Neural progenitor cell (in vitro differentiated cells): ENCODE data around the gene ERVFRD-1. TPM values are rescaled to one million over a fixed set of nuclear protein-coding genes. Genes with fewer than 3 reads are reported as not detected.

Experiments used
- DNase-seq: peaks from one replicate; pipeline ENCODE4 v3.0.0-alpha.2; 2016; ENCODE audit warnings: low spot score
- H2AFZ ChIP-seq: fragments of 200-600 bp; sonication (generic); replicated peaks from 2 replicates; pipeline ENCODE4 v1.6.1; 2016; ENCODE audit warnings: antibody characterized with exemption
- H3F3A ChIP-seq: fragments of 200-600 bp; sonication (generic); 2 replicates; pipeline ENCODE4 v1.6.1; 2016; ENCODE audit warnings: antibody characterized with exemption, low read depth
- H3K27ac ChIP-seq: fragments of 200-600 bp; sonication (generic); 2 replicates; pipeline ENCODE4 v1.5.1; 2016; ENCODE audit warnings: mild to moderate bottlenecking
- H3K27me3 ChIP-seq: fragments of 200-600 bp; sonication (generic); 2 replicates; pipeline ENCODE4 v1.6.1; 2016; ENCODE audit warnings: mild to moderate bottlenecking, moderate library complexity
- H3K36me3 ChIP-seq: fragments of 200-600 bp; sonication (generic); 2 replicates; pipeline ENCODE4 v1.5.1; 2016
- H3K4me1 ChIP-seq: fragments of 200-600 bp; sonication (generic); 2 replicates; pipeline ENCODE4 v1.6.1; 2016; ENCODE audit warnings: mixed run types
- H3K4me2 ChIP-seq: fragments of 200-600 bp; sonication (generic); 2 replicates; pipeline ENCODE4 v1.6.1; 2016
- H3K4me3 ChIP-seq: fragments of 200-600 bp; sonication (generic); 2 replicates; pipeline ENCODE4 v1.5.1; 2016
- H3K79me2 ChIP-seq: fragments of 200-600 bp; sonication (generic); 2 replicates; pipeline ENCODE4 v1.6.1; 2016; ENCODE audit warnings: low read depth
- H3K9ac ChIP-seq: fragments of 200-600 bp; sonication (generic); 2 replicates; pipeline ENCODE4 v1.6.1; 2016
- H3K9me3 ChIP-seq: fragments of 200-600 bp; sonication (generic); 2 replicates; pipeline ENCODE4 v1.5.1; 2016; ENCODE audit warnings: low read depth
- H4K20me1 ChIP-seq: fragments of 200-600 bp; sonication (generic); 2 replicates; pipeline ENCODE4 v1.6.1; 2016; ENCODE audit warnings: low read depth
- H3K27ac Mint-ChIP-seq: 3 replicates; pipeline ENCODE4 v1.8.0; 2021; ENCODE audit warnings: mixed read lengths
- H3K27me3 Mint-ChIP-seq: 2 replicates; pipeline ENCODE4 v1.8.0; 2022; ENCODE audit warnings: low read depth, mild to moderate bottlenecking, inconsistent platforms, moderate library complexity, mixed read lengths; ENCODE audit not compliant: insufficient read depth
- H3K36me3 Mint-ChIP-seq: 3 replicates; pipeline ENCODE4 v1.8.0; 2021; ENCODE audit warnings: mixed read lengths
- H3K4me1 Mint-ChIP-seq: 3 replicates; pipeline ENCODE4 v1.8.0; 2021; ENCODE audit warnings: mixed read lengths
- H3K4me3 Mint-ChIP-seq: 3 replicates; pipeline ENCODE4 v1.8.0; 2021; ENCODE audit warnings: mild to moderate bottlenecking, moderate library complexity, mixed read lengths
- H3K9me3 Mint-ChIP-seq: 3 replicates; pipeline ENCODE4 v1.8.0; 2020; ENCODE audit warnings: mixed read lengths
- EZH2 ChIP-seq: fragments of 200-600 bp; sonication (generic); IDR thresholded peaks from 2 replicates; pipeline ENCODE4 v1.6.1; 2017; ENCODE audit warnings: antibody characterized with exemption, mild to moderate bottlenecking, moderate library complexity
- EZH2phosphoT487 ChIP-seq: fragments of 200-600 bp; sonication (generic); IDR thresholded peaks from 2 replicates; pipeline ENCODE4 v1.6.1; 2017; ENCODE audit warnings: antibody characterized with exemption
- total RNA-seq: library from RNA; depleted of rRNA; stranded (reverse); fragments of >200 nt; gene quantifications from 2 replicates; pipeline ENCODE4 v1.2.3, GENCODE V29; 2015; ENCODE audit warnings: low replicate concordance
- TF ChIP-seq, protein P1 (sequence below): fragments of 200-600 bp; sonication (generic); IDR thresholded peaks from 2 replicates; pipeline ENCODE4 v1.5.1; 2017; ENCODE audit warnings: antibody characterized with exemption, mild to moderate bottlenecking

ERVFRD-1 gene
- total RNA-seq, 1 donor from 2014 or later = not detected

GRCh38 chr6:11094411-11094851 is 17.1 kb downstream of the ERVFRD-1 start:
- Histone ChIP-seq H4K20me1 (peaks cover 12% of the 10 kb centered on the region), H3K27ac (no peak overlapping the region), H3K4me2 (peak overlapping the region; percentile 87), H3K9ac (no peak overlapping the region), H3K9me3 (no peaks in the 10 kb centered on the region), H3K27me3 (peaks cover 13% of the 10 kb centered on the region), H3K36me3 (no peaks in the 10 kb centered on the region), H3F3A (peaks cover 18% of the 10 kb centered on the region), H3K4me3 (peak overlapping the region; percentile 77), H3K79me2 (peaks cover 52% of the 10 kb centered on the region), H2AFZ (peak overlapping the region; percentile 66), H3K4me1 (peaks cover 21% of the 10 kb centered on the region)
- peaks cover 11% of the 10 kb centered on the region for H3K36me3 Mint-ChIP-seq
- H3K4me3 Mint-ChIP-seq = peak overlapping the region; percentile 92
- peaks cover 3% of the 10 kb centered on the region for H3K27me3 Mint-ChIP-seq
- H3K9me3 Mint-ChIP-seq = peaks cover 8% of the 10 kb centered on the region
- H3K27ac Mint-ChIP-seq = peak overlapping the region; percentile 65
- peaks cover 22% of the 10 kb centered on the region for H3K4me1 Mint-ChIP-seq
- DNase-seq = peak; percentile 69
- TF ChIP-seq EZH2phosphoT487 = no peak
- no peak for TF ChIP-seq EZH2
- TF ChIP-seq, protein P1, sequence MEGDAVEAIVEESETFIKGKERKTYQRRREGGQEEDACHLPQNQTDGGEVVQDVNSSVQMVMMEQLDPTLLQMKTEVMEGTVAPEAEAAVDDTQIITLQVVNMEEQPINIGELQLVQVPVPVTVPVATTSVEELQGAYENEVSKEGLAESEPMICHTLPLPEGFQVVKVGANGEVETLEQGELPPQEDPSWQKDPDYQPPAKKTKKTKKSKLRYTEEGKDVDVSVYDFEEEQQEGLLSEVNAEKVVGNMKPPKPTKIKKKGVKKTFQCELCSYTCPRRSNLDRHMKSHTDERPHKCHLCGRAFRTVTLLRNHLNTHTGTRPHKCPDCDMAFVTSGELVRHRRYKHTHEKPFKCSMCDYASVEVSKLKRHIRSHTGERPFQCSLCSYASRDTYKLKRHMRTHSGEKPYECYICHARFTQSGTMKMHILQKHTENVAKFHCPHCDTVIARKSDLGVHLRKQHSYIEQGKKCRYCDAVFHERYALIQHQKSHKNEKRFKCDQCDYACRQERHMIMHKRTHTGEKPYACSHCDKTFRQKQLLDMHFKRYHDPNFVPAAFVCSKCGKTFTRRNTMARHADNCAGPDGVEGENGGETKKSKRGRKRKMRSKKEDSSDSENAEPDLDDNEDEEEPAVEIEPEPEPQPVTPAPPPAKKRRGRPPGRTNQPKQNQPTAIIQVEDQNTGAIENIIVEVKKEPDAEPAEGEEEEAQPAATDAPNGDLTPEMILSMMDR = no peak

DNA sequence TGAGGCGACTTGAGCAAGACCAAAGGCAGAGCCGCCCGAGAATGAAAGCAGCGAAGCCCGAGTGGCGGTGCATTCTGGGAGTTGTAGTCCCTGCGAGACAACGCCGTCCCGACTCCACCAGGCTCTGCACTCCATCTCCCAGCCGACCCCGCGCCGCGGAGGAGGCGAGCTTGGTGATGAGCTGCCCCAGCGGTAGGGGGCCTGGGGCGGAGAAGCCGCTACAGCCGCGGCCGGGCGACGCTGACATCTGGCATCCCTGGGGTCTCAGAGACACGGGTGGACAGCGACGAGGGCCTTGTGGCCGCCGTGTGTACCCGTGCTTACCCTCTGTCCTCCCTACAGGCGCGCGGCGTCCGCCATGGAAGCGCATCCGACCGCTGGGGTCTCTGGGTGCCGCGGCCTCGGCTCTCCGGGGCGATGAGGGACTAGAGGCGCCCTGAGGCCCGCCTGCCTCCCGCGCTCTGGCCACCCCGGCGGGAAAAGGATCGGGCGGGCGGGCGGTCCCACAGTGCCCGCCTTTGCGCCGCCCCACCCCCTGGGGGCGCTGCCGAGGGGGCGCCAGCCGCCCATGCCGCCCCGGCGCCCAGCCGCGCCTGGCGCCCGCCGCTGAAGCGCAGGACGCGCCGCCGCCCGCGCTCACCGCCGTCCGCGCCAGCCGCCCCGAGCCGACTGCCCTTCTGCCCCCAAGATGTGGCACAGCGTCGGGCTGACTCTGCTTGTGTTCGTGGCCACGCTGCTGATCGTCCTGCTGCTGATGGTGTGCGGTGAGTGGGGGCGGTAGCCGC is 17.7 kb downstream of the ERVFRD-1 start, which contains the start of gene SMIM13:
Gene SMIM13 (plus strand): TSS at position 209 of the 785 bp plus-strand sequence. CDS start 480 bp downstream, at position 689.
- Mint-ChIP-seq H3K4me1 (peaks cover 22% of the 10 kb centered on the region), H3K27ac (peak within 1 kb of the TSS; percentile 91), H3K4me3 (peak within 1 kb of the TSS; percentile 94), H3K27me3 (peaks cover 5% of the 10 kb centered on the region), H3K9me3 (peaks cover 2% of the 10 kb centered on the region), H3K36me3 (peaks cover 7% of the 10 kb centered on the region)
- Histone ChIP-seq H4K20me1 (peaks cover 12% of the 10 kb centered on the region), H3K4me2 (peak within 1 kb of the TSS; percentile 87), H3K27me3 (peaks cover 13% of the 10 kb centered on the region), H3K79me2 (peaks cover 47% of the 10 kb centered on the region), H3K4me1 (peaks cover 21% of the 10 kb centered on the region), H2AFZ (peak within 1 kb of the TSS; percentile 94), H3K4me3 (peak within 1 kb of the TSS; percentile 77), H3K9ac (peak within 1 kb of the TSS; percentile 16), H3K27ac (no peak within 1 kb of the TSS), H3K36me3 (no peaks in the 10 kb centered on the region), H3F3A (peaks cover 18% of the 10 kb centered on the region), H3K9me3 (no peaks in the 10 kb centered on the region)
- peak; percentile 99 for DNase-seq
- TF ChIP-seq EZH2 = no peak
- TF ChIP-seq, protein P1 = peak; percentile 44

- Histone ChIP-seq H3K4me3 (peak overlapping the region; percentile 77), H3K36me3 (no peaks in the 10 kb centered on the region), H3K27me3 (peaks cover 13% of the 10 kb centered on the region), H4K20me1 (peaks cover 12% of the 10 kb centered on the region), H3K79me2 (peaks cover 41% of the 10 kb centered on the region), H2AFZ (peak overlapping the region; percentile 94), H3F3A (peaks cover 18% of the 10 kb centered on the region), H3K9ac (no peak overlapping the region), H3K4me1 (peaks cover 21% of the 10 kb centered on the region), H3K4me2 (peak overlapping the region; percentile 87), H3K27ac (no peak overlapping the region), H3K9me3 (no peaks in the 10 kb centered on the region)
- H3K27me3 Mint-ChIP-seq = peaks cover 6% of the 10 kb centered on the region
- peaks cover 22% of the 10 kb centered on the region for H3K4me1 Mint-ChIP-seq
- H3K4me3 Mint-ChIP-seq = peak overlapping the region; percentile 94
- no peaks in the 10 kb centered on the region for H3K9me3 Mint-ChIP-seq
- DNase-seq = no peak
- peaks cover 4% of the 10 kb centered on the region for H3K36me3 Mint-ChIP-seq
- peak overlapping the region; percentile 91 for H3K27ac Mint-ChIP-seq
- TF ChIP-seq, protein P1 = no peak
- TF ChIP-seq EZH2 = no peak
- TF ChIP-seq EZH2phosphoT487 = no peak
These were observed 18.2 kb downstream of the ERVFRD-1 start for GRCh38 chr6:11093376-11093625.
